Chondrocyte (in vitro differentiated cells): ENCODE measurements around the gene OAS3. TPM values are rescaled to one million over a fixed set of nuclear protein-coding genes. Genes with fewer than 3 reads are reported as not detected.
A peak's percentile ranks its signal among the peaks of the same experiment; 100 is the strongest.

Source experiments
- DNase-seq: peaks from one replicate; pipeline ENCODE4 v3.0.0; 2021; ENCODE audit warnings: mixed read lengths, low spot score
- H3K27ac Mint-ChIP-seq: one replicate; pipeline ENCODE4 v1.8.0; 2021; ENCODE audit warnings: mild to moderate bottlenecking, moderate library complexity, mixed read lengths; ENCODE audit not compliant: unreplicated experiment
- H3K27me3 Mint-ChIP-seq: 2 replicates; pipeline ENCODE4 v1.8.0; 2021; ENCODE audit warnings: low read depth, mixed read lengths
- H3K36me3 Mint-ChIP-seq: 2 replicates; pipeline ENCODE4 v1.8.0; 2021; ENCODE audit warnings: low read depth, mixed read lengths
- H3K4me1 Mint-ChIP-seq: 2 replicates; pipeline ENCODE4 v1.8.0; 2021; ENCODE audit warnings: low read depth, mild to moderate bottlenecking, mixed read lengths
- H3K4me3 Mint-ChIP-seq: one replicate; pipeline ENCODE4 v1.8.0; 2021; ENCODE audit warnings: mild to moderate bottlenecking, moderate library complexity, mixed read lengths; ENCODE audit not compliant: unreplicated experiment
- H3K9me3 Mint-ChIP-seq: 2 replicates; pipeline ENCODE4 v1.8.0; 2021; ENCODE audit warnings: low read depth, mixed read lengths
- total RNA-seq: library from RNA; stranded (reverse); gene quantifications from 3 replicates; pipeline ENCODE4 v1.2.1, GENCODE V29; 2021
- TF ChIP-seq, protein P1 (sequence below): fragments of 200-600 bp; sonication (generic); IDR thresholded peaks from 2 replicates; pipeline ENCODE4 v1.5.0; 2021; ENCODE audit warnings: antibody characterized with exemption, mild to moderate bottlenecking, moderate library complexity

The OAS3 gene
- total RNA-seq, 1 donor from 2014 or later: 0.55 TPM

DNA sequence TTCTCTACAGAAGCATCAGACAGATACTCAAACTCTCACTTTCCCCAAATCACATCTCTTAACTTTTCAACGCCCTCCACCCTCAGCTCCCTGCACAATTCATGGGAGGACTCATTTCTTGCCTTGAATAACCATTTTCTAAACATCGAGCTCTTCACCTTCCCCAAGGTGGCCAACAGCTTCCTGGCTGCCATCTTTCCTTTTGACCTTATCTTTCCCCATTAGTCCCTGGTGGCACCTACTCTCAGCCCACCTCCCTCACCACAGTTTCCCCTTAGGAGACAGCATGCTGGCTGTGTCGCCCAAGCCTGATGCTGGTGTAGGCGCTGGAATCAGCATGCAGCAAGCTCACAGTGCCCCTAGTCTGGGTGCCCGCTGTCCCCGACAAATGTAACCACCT is 39.9 kb upstream of the OAS3 start:
- no peaks in the 10 kb centered on the region for H3K9me3 Mint-ChIP-seq
- H3K27ac Mint-ChIP-seq: no peak overlapping the region
- H3K27me3 Mint-ChIP-seq: peaks cover 34% of the 10 kb centered on the region
- TF ChIP-seq, protein P1, sequence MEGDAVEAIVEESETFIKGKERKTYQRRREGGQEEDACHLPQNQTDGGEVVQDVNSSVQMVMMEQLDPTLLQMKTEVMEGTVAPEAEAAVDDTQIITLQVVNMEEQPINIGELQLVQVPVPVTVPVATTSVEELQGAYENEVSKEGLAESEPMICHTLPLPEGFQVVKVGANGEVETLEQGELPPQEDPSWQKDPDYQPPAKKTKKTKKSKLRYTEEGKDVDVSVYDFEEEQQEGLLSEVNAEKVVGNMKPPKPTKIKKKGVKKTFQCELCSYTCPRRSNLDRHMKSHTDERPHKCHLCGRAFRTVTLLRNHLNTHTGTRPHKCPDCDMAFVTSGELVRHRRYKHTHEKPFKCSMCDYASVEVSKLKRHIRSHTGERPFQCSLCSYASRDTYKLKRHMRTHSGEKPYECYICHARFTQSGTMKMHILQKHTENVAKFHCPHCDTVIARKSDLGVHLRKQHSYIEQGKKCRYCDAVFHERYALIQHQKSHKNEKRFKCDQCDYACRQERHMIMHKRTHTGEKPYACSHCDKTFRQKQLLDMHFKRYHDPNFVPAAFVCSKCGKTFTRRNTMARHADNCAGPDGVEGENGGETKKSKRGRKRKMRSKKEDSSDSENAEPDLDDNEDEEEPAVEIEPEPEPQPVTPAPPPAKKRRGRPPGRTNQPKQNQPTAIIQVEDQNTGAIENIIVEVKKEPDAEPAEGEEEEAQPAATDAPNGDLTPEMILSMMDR: no peak
- H3K4me3 Mint-ChIP-seq: no peak overlapping the region
- no peaks in the 10 kb centered on the region for H3K4me1 Mint-ChIP-seq
- H3K36me3 Mint-ChIP-seq: no peaks in the 10 kb centered on the region
- no peak for DNase-seq

DNA sequence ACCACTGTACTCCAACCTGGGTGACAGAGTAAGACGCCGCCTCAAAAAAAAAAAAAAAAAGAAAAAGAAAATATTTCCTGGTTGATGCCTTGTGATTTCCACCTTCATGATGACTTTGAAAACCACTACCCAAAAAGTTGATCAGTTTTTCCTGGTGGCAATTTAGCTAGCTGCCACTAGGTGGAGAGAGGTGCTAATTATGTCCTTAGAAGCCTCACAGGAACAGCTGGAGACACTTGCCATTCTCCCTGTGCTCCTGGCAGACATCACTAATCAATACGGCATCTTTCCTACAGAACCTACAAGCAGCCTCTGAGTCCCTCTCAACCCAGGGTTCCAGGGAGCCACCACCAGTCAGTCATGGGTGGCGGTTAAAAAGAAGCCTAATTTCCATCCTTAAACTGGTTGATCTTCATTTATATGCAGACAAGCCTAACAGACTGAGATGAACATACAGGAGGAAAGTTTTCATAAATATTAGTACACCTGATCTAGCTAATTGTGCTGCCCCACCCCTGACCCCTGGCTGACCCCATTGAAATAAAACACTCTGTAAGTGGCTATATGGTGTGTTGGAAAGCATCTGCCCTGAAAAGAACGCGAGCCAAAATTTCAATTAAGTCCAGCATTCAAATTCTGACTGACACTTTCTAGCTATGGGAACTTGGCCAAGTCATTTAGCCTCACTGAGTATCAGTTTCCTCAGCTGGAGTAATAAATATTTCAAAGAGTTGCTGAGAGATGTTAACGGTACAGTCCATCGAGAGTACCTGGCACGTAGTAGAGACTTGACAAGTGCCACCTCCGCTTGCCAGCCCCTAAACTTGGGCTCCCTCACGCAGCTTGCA is 37.8 kb upstream of the OAS3 start:
- H3K4me3 Mint-ChIP-seq: no peak overlapping the region
- no peak overlapping the region for H3K27ac Mint-ChIP-seq
- TF ChIP-seq, protein P1: peak; percentile 79
- H3K27me3 Mint-ChIP-seq: peaks cover 34% of the 10 kb centered on the region
- no peaks in the 10 kb centered on the region for H3K9me3 Mint-ChIP-seq
- no peak for DNase-seq
- peaks cover 10% of the 10 kb centered on the region for H3K4me1 Mint-ChIP-seq
- no peaks in the 10 kb centered on the region for H3K36me3 Mint-ChIP-seq

DNA sequence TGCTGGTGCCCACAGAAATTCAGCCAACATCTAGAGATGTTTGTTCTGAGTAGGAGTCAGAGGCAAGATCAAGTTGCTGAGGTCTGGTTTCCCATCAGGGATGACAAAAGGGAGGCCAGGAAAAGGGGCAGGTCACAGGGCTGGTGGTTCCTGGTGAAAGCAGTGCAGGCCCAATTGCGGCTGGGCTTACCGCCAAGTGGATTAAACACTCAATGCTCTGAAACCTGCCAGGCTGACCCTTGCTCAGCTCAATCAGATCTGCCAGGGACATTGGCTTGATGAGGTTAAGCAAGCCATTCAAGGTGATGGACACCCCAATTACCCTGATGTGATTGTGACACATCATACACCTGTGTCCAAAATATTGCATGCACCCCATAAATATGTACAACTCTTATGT is 37.0 kb upstream of the OAS3 start:
- no peak overlapping the region for H3K27ac Mint-ChIP-seq
- no peaks in the 10 kb centered on the region for H3K9me3 Mint-ChIP-seq
- H3K27me3 Mint-ChIP-seq: peaks cover 31% of the 10 kb centered on the region
- no peaks in the 10 kb centered on the region for H3K36me3 Mint-ChIP-seq
- TF ChIP-seq, protein P1: no peak
- H3K4me3 Mint-ChIP-seq: no peak overlapping the region
- H3K4me1 Mint-ChIP-seq: peaks cover 11% of the 10 kb centered on the region
- DNase-seq: no peak

DNA sequence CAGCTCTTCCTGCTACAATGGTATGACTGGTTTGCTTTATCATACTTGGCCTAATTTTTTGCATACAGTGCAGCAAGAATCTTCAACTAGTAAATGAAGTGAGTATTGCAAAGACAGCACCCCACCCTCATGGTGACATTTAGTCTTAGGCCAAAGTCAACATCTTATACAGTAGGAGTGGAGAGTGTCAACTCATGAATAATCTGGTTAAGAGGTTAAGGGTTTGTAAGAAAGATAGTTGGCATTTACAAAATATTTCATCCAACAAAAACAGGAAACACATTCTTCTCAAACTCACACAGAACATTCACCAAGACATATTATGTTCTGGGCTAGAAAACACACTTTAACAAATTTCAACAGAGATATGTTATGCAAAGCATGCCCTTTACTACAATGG is 33.7 kb upstream of the OAS3 start:
- H3K27me3 Mint-ChIP-seq: peaks cover 24% of the 10 kb centered on the region
- no peak overlapping the region for H3K4me3 Mint-ChIP-seq
- H3K36me3 Mint-ChIP-seq: no peaks in the 10 kb centered on the region
- peaks cover 18% of the 10 kb centered on the region for H3K4me1 Mint-ChIP-seq
- TF ChIP-seq, protein P1: no peak
- H3K9me3 Mint-ChIP-seq: no peaks in the 10 kb centered on the region
- H3K27ac Mint-ChIP-seq: no peak overlapping the region
- DNase-seq: no peak

DNA sequence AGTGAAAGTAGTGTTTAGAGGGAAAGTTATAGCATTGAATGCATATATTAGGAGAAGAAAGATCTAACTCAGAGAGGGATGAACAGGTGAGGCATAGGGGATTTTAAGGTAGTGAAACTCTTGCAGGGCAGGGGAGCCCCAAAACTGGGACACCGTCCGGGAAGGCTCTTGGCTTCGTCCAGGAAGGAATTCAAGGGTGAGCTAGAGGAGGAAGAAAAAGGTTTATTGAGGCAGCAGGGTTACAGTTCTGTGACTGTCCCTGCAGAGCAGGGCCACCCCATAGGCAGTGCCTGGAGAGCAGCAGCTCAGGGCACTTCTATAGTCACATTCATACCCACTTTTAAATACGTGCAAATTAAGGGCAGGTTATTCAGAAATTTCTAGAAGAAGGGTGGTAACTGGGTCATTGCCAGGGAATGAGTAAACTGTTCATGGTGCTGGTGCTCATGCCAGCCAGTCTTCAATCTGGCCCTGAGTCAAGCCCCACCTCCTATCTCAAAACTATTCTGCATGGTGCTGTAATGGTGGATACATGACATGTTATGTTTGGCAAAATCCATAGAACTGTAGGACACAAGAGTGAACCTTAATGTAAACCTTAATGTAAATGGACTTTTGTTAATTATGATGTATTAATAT is 32.7 kb upstream of the OAS3 start:
- DNase-seq: no peak
- Mint-ChIP-seq H3K27ac (no peak overlapping the region), H3K36me3 (no peaks in the 10 kb centered on the region), H3K9me3 (no peaks in the 10 kb centered on the region), H3K4me1 (peaks cover 18% of the 10 kb centered on the region), H3K27me3 (peaks cover 27% of the 10 kb centered on the region), H3K4me3 (no peak overlapping the region)
- TF ChIP-seq, protein P1: no peak
